SK-N-SH (cell line): ENCODE results near the gene RBM19. TPM values are rescaled to one million over a fixed set of nuclear protein-coding genes. Genes with fewer than 3 reads are reported as not detected.

Experiments used
- CTCF ChIA-PET: fragments of 300-600, 350-600 bp; formaldehyde crosslinking; extraction: SDS; loops from one replicate; lab custom pipeline; 2021; lab: Yijun Ruan, JAX
- POLR2A ChIA-PET: fragments of 350-600 bp; sonication (Branson Sonifier 250); formaldehyde crosslinking; extraction: SDS; loops from one replicate; lab custom pipeline; 2020; ENCODE audit warnings: antibody characterized with exemption, inconsistent platforms; lab: Yijun Ruan, JAX
- DNase-seq: peaks from one replicate; pipeline ENCODE4 v3.0.0; 2012
- H2AFZ ChIP-seq: fragments of 200-600 bp; sonication (generic); 2 replicates; pipeline ENCODE4 v1.8.1; 2016; ENCODE audit warnings: antibody characterized with exemption, mild to moderate bottlenecking, low read depth
- H3F3A ChIP-seq: fragments of 200-600 bp; sonication (generic); replicated peaks from 2 replicates; pipeline ENCODE3; 2016; ENCODE audit warnings: antibody characterized with exemption, mild to moderate bottlenecking; ENCODE audit not compliant: insufficient read depth
- H3K27ac ChIP-seq, 2 experiments: fragments of 200-500 bp in 1 of 2; fragments of 200-600 bp in 1 of 2; sonication (Bioruptor generic) in 1 of 2; sonication (generic), shearing (Covaris generic) in 1 of 2; 2 replicates each; pipeline versions ENCODE4 v1.5.1 to v1.6.1; 2014 to 2016; ENCODE audit warnings: low read depth in 2 of 2, inconsistent platforms in 1 of 2, low read length in 1 of 2, mild to moderate bottlenecking in 1 of 2, mixed read lengths in 1 of 2
- H3K27me3 ChIP-seq: fragments of 200-600 bp; sonication (generic), shearing (Covaris generic); 2 replicates; pipeline ENCODE4 v1.6.1; 2016; ENCODE audit warnings: mixed run types; ENCODE audit not compliant: insufficient read depth
- H3K36me3 ChIP-seq, 2 experiments: fragments of 200-500 bp in 1 of 2; fragments of 200-600 bp in 1 of 2; sonication (Bioruptor generic) in 1 of 2; sonication (generic) in 1 of 2; replicated peaks in 1 of 2; 2 replicates each; pipeline versions ENCODE3 to v1.5.1; 2014 to 2016; ENCODE audit warnings: low read length in 1 of 2, mild to moderate bottlenecking in 1 of 2; ENCODE audit not compliant: insufficient read depth in 2 of 2, control insufficient read depth in 1 of 2
- H3K4me1 ChIP-seq, 2 experiments: fragments of 200-500 bp in 1 of 2; fragments of 200-600 bp in 1 of 2; sonication (Bioruptor generic) in 1 of 2; sonication (generic), shearing (Covaris generic) in 1 of 2; 2 replicates each; pipeline versions ENCODE4 v1.5.1 to v1.6.1; 2014 to 2016; ENCODE audit warnings: low read depth in 1 of 2, low read length in 1 of 2, mixed run types in 1 of 2; ENCODE audit not compliant: insufficient read depth in 2 of 2, control insufficient read depth in 1 of 2
- H3K4me2 ChIP-seq: fragments of 200-600 bp; sonication (generic), shearing (Covaris generic); 2 replicates; pipeline ENCODE4 v1.6.1; 2017; ENCODE audit warnings: mixed run types
- H3K4me3 ChIP-seq, 2 experiments: fragments of 200-500 bp in 1 of 2; fragments of 200-600 bp in 1 of 2; sonication (Bioruptor generic) in 1 of 2; sonication (generic), shearing (Covaris generic) in 1 of 2; 2 replicates each; pipeline versions ENCODE4 v1.5.1 to v1.8.1; 2014 to 2016; ENCODE audit warnings: low read depth in 2 of 2, inconsistent platforms in 1 of 2, low read length in 1 of 2, mild to moderate bottlenecking in 1 of 2, mixed read lengths in 1 of 2, moderate library complexity in 1 of 2
- H3K79me2 ChIP-seq: fragments of 200-600 bp; sonication (generic); 2 replicates; pipeline ENCODE4 v1.8.1; 2017; ENCODE audit warnings: mild to moderate bottlenecking; ENCODE audit not compliant: insufficient read depth
- H3K9ac ChIP-seq: fragments of 200-600 bp; sonication (generic); 2 replicates; pipeline ENCODE4 v1.6.1; 2017; ENCODE audit warnings: mixed run types
- H3K9me2 ChIP-seq: fragments of 200-600 bp; sonication (generic); 2 replicates; pipeline ENCODE4 v1.6.1; 2017; ENCODE audit warnings: mixed run types
- H3K9me3 ChIP-seq: fragments of 200-600 bp; sonication (generic); 2 replicates; pipeline ENCODE4 v1.6.1; 2017; ENCODE audit warnings: mixed run types, mild to moderate bottlenecking, moderate library complexity
- H4K20me1 ChIP-seq: fragments of 200-600 bp; sonication (generic); 2 replicates; pipeline ENCODE4 v1.6.1; 2017; ENCODE audit warnings: mild to moderate bottlenecking, mixed run types; ENCODE audit not compliant: insufficient read depth
- EP300 ChIP-seq, 2 experiments: IDR thresholded peaks; 2 replicates each; pipeline versions ENCODE4 v1.4.0 to v1.6.1; 2012; ENCODE audit warnings: borderline replicate concordance in 1 of 2, low read depth in 1 of 2, low read length in 1 of 2
- FOXJ3 ChIP-seq: sonication (generic); formaldehyde crosslinking; IDR thresholded peaks from 2 replicates; pipeline ENCODE4 v1.5.1; 2020; ENCODE audit warnings: mild to moderate bottlenecking, missing genetic modification reagents
- IRF3 ChIP-seq: fragments of 150-350 bp; IDR thresholded peaks from 2 replicates; pipeline ENCODE4 v1.6.1; 2016; ENCODE audit warnings: mild to moderate bottlenecking, low read depth, low read length
- USF2 ChIP-seq: fragments of 150-350 bp; IDR thresholded peaks from 2 replicates; pipeline ENCODE4 v1.6.1; 2017; ENCODE audit warnings: antibody characterized with exemption, low read length, low read depth, borderline replicate concordance
- WGBS: methylation state at CpG from one replicate; pipeline ENCODE4 v1.1.6; 2017; ENCODE audit warnings: low lambda C conversion rate; 5-methylcytosine and 5-hydroxymethylcytosine counted together
- polyA plus RNA-seq, 3 experiments: library from polyadenylated mRNA; depleted of rRNA; stranded (reverse); fragments of >200 nt; gene quantifications; 2 replicates each; pipeline ENCODE4 v1.2.3, GENCODE V29; 2012
- TF ChIP-seq, protein P1 (sequence below): IDR thresholded peaks from 2 replicates; pipeline ENCODE4 v1.6.1; 2012; ENCODE audit warnings: mild to moderate bottlenecking, low read depth, low read length, moderate library complexity
- TF ChIP-seq, protein P2 (sequence below): IDR thresholded peaks from 2 replicates; pipeline ENCODE4 v1.4.0; 2012; ENCODE audit warnings: low read depth

RBM19 gene
- polyA plus RNA-seq, 1 of the 3 experiments (the other 2 are of a cell fraction): 16.6 TPM

DNA sequence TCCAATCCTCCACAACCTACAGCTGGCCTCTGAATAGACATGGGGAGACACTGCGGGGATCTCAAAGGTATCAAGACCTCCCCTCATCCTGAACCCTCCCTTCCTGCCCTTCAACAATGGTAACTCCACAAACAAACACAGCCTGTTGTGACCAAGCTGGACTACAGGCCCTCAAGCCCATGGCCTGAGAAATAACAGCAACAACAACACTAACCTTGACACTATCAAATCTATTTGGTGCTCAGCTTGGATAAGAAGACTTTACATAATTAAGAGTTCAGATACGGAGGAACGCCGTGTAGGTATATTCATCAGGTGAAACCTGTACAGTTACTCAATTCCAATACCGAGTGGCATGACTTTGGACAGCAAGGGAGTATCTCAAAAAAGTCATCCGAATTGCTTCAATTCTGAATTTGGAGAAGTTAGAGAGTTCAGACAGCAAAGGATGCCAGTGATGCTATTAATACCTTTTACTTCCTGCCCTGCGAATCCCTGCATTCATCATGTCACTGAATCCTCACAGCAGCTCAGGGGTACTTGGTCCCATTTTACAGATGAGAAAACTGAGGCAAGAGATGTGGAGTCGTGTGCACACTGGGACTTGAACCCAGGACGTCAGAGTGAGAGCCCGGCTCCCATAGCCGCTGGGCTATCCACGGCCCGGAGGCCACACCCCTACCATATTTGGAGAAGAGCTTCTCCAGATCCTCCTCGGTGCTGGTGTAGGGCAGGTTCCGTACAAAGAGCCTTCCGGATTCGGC lies 17.8 kb downstream of the RBM19 start:
- H3K9me2 ChIP-seq: no peaks in the 10 kb centered on the region
- no peaks in the 10 kb centered on the region for H3F3A ChIP-seq
- TF ChIP-seq EP300 (IDR thresholded peaks at IDR 0.05; ENCODE audit: borderline replicate concordance in 1 of 2, low read depth in 1 of 2, low read length in 1 of 2) (no peak), FOXJ3 (CRISPR knock-in tag) (no peak), IRF3 (no peak)
- no peaks in the 10 kb centered on the region for H4K20me1 ChIP-seq
- no peak for DNase-seq
- H3K4me3 ChIP-seq: no peak overlapping the region
- POLR2A ChIA-PET: no interaction called here
- H3K27ac ChIP-seq: no peak overlapping the region
- H2AFZ ChIP-seq: no peak overlapping the region
- H3K4me1 ChIP-seq: no peaks in the 10 kb centered on the region
- H3K79me2 ChIP-seq: no peaks in the 10 kb centered on the region
- H3K9me3 ChIP-seq: no peaks in the 10 kb centered on the region
- no peak overlapping the region for H3K9ac ChIP-seq
- 87% methylated on average over 10 of the region's 17 CpGs for WGBS
- H3K36me3 ChIP-seq: peaks cover 14 to 66% of the 10 kb centered on the region in 2 experiments
- CTCF ChIA-PET: no interaction called here
- no peaks in the 10 kb centered on the region for H3K27me3 ChIP-seq
- H3K4me2 ChIP-seq: no peak overlapping the region

- Histone ChIP-seq H3K27me3 (no peaks in the 10 kb centered on the region), H3K79me2 (no peaks in the 10 kb centered on the region), H3K4me1 (no peaks in the 10 kb centered on the region), H3F3A (no peaks in the 10 kb centered on the region), H4K20me1 (no peaks in the 10 kb centered on the region), H3K4me3 (no peak overlapping the region), H3K4me2 (no peak overlapping the region), H3K36me3 (peaks cover 5 to 58% of the 10 kb centered on the region in 2 experiments), H3K9ac (no peak overlapping the region), H2AFZ (no peak overlapping the region), H3K27ac (no peak overlapping the region), H3K9me3 (no peaks in the 10 kb centered on the region), H3K9me2 (no peaks in the 10 kb centered on the region)
- ChIA-PET POLR2A (no interaction called here), CTCF (no interaction called here)
- WGBS: 100% methylated on average over 1 of the region's 8 CpGs
- TF ChIP-seq USF2 (no peak), FOXJ3 (CRISPR knock-in tag) (no peak)
- TF ChIP-seq, protein P1, sequence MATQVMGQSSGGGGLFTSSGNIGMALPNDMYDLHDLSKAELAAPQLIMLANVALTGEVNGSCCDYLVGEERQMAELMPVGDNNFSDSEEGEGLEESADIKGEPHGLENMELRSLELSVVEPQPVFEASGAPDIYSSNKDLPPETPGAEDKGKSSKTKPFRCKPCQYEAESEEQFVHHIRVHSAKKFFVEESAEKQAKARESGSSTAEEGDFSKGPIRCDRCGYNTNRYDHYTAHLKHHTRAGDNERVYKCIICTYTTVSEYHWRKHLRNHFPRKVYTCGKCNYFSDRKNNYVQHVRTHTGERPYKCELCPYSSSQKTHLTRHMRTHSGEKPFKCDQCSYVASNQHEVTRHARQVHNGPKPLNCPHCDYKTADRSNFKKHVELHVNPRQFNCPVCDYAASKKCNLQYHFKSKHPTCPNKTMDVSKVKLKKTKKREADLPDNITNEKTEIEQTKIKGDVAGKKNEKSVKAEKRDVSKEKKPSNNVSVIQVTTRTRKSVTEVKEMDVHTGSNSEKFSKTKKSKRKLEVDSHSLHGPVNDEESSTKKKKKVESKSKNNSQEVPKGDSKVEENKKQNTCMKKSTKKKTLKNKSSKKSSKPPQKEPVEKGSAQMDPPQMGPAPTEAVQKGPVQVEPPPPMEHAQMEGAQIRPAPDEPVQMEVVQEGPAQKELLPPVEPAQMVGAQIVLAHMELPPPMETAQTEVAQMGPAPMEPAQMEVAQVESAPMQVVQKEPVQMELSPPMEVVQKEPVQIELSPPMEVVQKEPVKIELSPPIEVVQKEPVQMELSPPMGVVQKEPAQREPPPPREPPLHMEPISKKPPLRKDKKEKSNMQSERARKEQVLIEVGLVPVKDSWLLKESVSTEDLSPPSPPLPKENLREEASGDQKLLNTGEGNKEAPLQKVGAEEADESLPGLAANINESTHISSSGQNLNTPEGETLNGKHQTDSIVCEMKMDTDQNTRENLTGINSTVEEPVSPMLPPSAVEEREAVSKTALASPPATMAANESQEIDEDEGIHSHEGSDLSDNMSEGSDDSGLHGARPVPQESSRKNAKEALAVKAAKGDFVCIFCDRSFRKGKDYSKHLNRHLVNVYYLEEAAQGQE: no peak
- TF ChIP-seq, protein P2, sequence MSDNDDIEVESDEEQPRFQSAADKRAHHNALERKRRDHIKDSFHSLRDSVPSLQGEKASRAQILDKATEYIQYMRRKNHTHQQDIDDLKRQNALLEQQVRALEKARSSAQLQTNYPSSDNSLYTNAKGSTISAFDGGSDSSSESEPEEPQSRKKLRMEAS: no peak
- DNase-seq: no peak
Measured at GRCh38 chr12:113946175-113946574, 19.9 kb downstream of the RBM19 start.
